Coronary artery (tissue), 2 donors: ENCODE results near the gene AMZ1.

Experiments
- DNase-seq: peaks from one replicate; pipeline ENCODE4 v3.0.0-alpha.2; 2017; ENCODE audit warnings: low spot score
- H3K27ac ChIP-seq, 2 donors: fragments of 200-600 bp; sonication (generic); one replicate each; pipeline ENCODE4 v1.5.1; 2016 to 2019
- H3K4me3 ChIP-seq: fragments of 200-600 bp; sonication (generic); 2 replicates; pipeline ENCODE4 v1.5.1; 2016; ENCODE audit warnings: mild to moderate bottlenecking, moderate library complexity
- CTCF ChIP-seq: fragments of 200-600 bp; sonication (generic); IDR thresholded peaks from one replicate; pipeline ENCODE4 v1.5.1; 2019; ENCODE audit warnings: antibody characterized with exemption

AMZ1 gene

GRCh38 chr7:2716488-2716887, 28.5 kb downstream of the AMZ1 start:
- DNase-seq = no peak
- TF ChIP-seq CTCF = no peak
- H3K4me3 ChIP-seq = no peak overlapping the region
- no peak overlapping the region for H3K27ac ChIP-seq

- DNase-seq = no peak
- Histone ChIP-seq H3K4me3 (peak overlapping the region; percentile 24), H3K27ac (peak overlapping the region in 1 of 2 donors; percentile 31)
- no peak for TF ChIP-seq CTCF
Measured at GRCh38 chr7:2716906-2717292, 28.9 kb downstream of the AMZ1 start.

- peak overlapping the region in 1 of 2 donors; percentile 31 for H3K27ac ChIP-seq
- H3K4me3 ChIP-seq = peak overlapping the region; percentile 24
- no peak for TF ChIP-seq CTCF
- no peak for DNase-seq
Measured at GRCh38 chr7:2717293-2718261, 29.6 kb downstream of the AMZ1 start.

GRCh38 chr7:2718296-2718965, 30.4 kb downstream of the AMZ1 start:
- Histone ChIP-seq H3K27ac (no peak overlapping the region), H3K4me3 (no peak overlapping the region)
- TF ChIP-seq CTCF = no peak
- DNase-seq = no peak

- DNase-seq = no peak
- H3K4me3 ChIP-seq = no peak overlapping the region
- no peak overlapping the region for H3K27ac ChIP-seq
- TF ChIP-seq CTCF = no peak
Measured at GRCh38 chr7:2719007-2719406, 31.0 kb downstream of the AMZ1 start.

- TF ChIP-seq CTCF = no peak
- Histone ChIP-seq H3K4me3 (no peak overlapping the region), H3K27ac (no peak overlapping the region)
- no peak for DNase-seq
Measured at GRCh38 chr7:2720024-2720423, 32.0 kb downstream of the AMZ1 start.
